ENCODE results near the gene MPRIP.

DNA sequence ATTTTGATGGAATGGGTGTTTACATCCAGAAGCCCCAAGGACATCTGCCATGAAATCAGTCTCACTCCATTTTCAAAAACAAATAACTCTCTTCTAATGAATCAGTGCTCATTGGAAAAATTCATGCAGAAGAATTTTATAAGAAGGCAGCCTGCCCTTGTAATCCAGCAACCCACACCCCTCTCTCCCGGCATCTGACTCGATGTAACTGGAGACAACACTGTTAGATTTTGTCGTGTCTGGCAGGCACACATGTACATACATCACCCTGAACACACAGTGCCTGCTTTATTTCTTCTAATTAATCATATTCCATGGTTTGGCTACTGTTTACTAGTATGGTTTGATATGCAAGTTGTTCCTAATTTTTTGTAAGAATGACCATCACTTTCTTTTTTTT is 175.7 kb downstream of the MPRIP start:
- no peak for TF ChIP-seq POLR2A (IDR thresholded peaks at IDR 0.05; ENCODE audit: borderline replicate concordance, extremely low read depth, insufficient read depth, insufficient read length)
- no peak for TF ChIP-seq POLR2AphosphoS5 (IDR thresholded peaks at IDR 0.05; ENCODE audit: low read depth, low read length)
- TF ChIP-seq, protein P1, sequence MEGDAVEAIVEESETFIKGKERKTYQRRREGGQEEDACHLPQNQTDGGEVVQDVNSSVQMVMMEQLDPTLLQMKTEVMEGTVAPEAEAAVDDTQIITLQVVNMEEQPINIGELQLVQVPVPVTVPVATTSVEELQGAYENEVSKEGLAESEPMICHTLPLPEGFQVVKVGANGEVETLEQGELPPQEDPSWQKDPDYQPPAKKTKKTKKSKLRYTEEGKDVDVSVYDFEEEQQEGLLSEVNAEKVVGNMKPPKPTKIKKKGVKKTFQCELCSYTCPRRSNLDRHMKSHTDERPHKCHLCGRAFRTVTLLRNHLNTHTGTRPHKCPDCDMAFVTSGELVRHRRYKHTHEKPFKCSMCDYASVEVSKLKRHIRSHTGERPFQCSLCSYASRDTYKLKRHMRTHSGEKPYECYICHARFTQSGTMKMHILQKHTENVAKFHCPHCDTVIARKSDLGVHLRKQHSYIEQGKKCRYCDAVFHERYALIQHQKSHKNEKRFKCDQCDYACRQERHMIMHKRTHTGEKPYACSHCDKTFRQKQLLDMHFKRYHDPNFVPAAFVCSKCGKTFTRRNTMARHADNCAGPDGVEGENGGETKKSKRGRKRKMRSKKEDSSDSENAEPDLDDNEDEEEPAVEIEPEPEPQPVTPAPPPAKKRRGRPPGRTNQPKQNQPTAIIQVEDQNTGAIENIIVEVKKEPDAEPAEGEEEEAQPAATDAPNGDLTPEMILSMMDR (IDR thresholded peaks at IDR 0.05 in 2 of 3, conservative IDR thresholded peaks at IDR 0.05 in 1 of 3; ENCODE audit: borderline replicate concordance in 1 of 3, insufficient read depth in 1 of 3, low read depth in 2 of 3, low read length in 2 of 3) = no peak
- TF ChIP-seq EZH2 (IDR thresholded peaks at IDR 0.05) = no peak
- TF ChIP-seq EZH2phosphoT487 (IDR thresholded peaks at IDR 0.05; ENCODE audit: borderline replicate concordance) = no peak
- no peak for TF ChIP-seq ZNF274 (IDR thresholded peaks at IDR 0.05; ENCODE audit: low read depth, low read length)
- TF ChIP-seq CEBPB (IDR thresholded peaks at IDR 0.05; ENCODE audit: low read depth) = no peak
- no peak for TF ChIP-seq TCF7L2 (IDR thresholded peaks at IDR 0.05; ENCODE audit: borderline replicate concordance, extremely low read depth, insufficient read depth, insufficient read length)
